ENCODE results near the gene ZCCHC24.

Gene ZCCHC24

DNA sequence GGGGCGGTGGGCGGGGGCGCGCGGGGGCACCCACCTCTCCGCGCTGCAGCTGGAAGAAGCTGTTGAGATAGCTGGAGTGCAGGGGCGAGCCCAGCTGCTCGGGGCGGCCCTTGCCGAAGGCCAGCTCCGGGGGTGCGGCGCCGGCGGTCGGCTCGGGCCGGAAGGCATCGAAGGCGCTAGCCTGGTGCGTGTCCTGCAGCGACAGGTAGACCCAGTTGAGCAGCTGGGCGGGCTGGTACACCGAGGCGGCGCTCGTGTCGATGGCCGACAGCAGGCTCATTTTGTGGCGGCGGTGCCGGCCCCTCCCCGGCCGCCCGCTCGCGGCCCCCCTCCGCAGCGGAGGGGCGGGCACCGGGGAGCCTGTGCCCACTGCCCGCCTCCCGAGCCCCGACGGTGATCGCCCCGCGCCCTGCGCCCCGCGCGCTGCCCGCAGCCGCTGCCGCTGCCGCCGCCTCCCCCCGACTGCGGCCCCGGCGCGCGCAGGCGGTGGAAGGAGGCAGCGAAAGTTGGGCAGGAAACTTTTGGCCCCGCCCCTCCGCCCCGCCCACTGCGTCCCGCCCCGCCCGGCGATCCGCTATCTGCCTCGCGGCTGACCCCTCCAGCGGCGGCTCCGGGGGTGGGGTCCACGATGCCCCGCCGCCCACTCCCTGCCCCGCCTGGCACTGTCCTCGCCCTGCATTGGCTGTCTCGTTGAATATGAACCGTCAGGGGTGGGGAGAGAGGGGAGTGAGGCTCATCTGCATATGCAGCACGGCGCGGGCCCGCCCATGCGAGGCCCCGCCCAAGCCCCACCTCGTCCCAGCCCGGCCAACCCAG lies at the start of gene ZCCHC24:
Gene ZCCHC24, minus strand, starts transcription at position 464 of the 816 bp plus-strand sequence. Its CDS starts 184 bp downstream, at position 280.
- DNase-seq (ENCODE audit: low spot score), result peak; percentile 99

DNA sequence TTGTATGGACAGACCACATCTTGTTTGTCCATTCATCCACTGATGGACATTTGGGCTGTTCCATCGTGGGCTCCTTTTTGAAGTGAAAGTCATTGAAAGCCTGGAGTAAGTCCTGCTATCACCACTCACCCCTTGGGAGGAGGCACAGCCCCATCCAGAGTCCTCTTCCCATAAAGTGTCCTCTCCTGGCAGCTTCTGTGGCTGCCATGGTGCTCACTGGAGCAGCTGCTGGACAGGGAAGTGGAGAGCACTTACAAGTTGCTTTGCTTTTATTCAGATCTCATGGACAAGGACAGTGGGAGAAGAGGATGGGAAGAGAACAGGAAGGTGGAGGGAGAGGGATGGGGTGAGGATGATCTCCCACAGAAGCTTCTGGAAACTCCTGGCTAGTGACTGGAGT lies 48.4 kb upstream of the ZCCHC24 start:
- no peak for DNase-seq (ENCODE audit: low spot score)

GRCh38 chr10:79492839-79493238 lies 47.4 kb upstream of the ZCCHC24 start:
- DNase-seq (ENCODE audit: low spot score), result peak; percentile 24

GRCh38 chr10:79492256-79492655 lies 46.8 kb upstream of the ZCCHC24 start:
- peak; percentile 18 for DNase-seq (ENCODE audit: low spot score)

DNA sequence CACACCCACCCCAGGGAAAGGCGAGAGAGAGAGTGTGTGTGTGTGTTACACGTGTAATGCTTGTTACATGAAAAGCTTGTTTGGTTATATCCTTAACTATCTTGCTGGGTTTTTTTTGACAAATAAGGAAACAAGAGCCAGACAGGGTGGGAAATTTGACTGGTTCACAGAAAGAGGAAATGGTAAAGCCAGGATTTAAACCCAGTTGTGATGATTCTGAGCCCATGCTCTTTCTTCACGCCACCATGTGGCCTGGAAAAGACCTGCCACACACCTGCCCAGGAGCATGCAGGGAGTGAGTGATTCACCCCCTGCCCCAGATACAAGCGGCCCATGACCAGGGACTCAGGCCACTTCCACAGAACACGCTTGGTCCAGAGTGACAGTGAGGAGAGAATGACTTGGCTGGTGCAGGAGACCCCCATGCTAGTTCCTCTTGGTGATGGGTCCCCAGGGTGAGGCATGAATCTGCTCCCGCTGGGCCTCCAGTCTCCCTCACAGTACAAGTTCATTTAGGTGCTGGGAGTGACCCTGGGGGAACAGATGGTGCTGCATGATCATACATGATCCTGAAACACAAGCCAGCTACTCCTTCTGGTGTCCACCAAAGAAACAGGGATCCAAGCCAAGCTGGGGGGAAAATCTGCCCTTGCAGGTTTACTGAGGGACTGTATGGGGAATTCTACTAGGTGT lies 45.9 kb upstream of the ZCCHC24 start:
- peak; percentile 26 for DNase-seq (ENCODE audit: low spot score)

DNA sequence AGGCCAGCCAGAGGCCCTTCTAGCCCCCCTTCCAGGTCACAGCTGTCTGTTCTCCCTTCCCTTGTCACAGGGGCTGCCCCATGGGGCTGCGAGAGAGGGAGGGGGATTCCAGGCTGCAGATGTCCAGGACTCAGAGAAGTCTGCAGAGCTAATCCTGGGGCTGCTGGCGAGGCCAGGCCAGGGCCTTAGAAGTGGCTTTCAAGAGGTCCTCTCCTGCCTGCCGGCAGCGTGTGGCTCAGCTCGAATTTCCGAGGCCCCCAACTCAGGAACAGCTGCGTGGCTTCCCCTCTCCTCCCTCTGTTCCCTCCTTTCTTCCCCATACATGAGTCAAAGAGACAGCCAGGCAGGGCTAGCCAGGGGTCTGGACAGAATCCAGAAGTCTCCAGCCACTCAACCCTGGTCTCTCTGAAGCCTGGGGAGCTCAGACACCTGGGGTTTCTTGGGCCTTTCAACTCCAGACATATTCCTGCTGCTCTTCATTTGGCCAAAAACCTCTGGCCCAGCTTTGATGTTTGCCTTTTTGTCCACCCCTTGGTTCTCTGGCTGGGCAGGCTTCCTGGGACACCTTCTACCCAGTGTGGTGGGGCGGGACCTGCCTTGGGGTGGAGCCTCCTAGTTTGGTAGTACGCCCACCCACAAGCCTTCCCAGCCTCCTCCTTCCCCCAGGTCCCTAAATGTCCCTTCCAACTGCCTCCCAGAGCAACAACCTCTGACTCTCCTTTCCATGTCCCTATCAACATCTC lies 45.1 kb upstream of the ZCCHC24 start:
- DNase-seq (ENCODE audit: low spot score), result peak; percentile 38

- no peak for DNase-seq (ENCODE audit: low spot score)
Measured at GRCh38 chr10:79488870-79489269, 43.4 kb upstream of the ZCCHC24 start.

- no peak for DNase-seq (ENCODE audit: low spot score)
Measured at GRCh38 chr10:79488336-79488735, 42.9 kb upstream of the ZCCHC24 start.

DNA sequence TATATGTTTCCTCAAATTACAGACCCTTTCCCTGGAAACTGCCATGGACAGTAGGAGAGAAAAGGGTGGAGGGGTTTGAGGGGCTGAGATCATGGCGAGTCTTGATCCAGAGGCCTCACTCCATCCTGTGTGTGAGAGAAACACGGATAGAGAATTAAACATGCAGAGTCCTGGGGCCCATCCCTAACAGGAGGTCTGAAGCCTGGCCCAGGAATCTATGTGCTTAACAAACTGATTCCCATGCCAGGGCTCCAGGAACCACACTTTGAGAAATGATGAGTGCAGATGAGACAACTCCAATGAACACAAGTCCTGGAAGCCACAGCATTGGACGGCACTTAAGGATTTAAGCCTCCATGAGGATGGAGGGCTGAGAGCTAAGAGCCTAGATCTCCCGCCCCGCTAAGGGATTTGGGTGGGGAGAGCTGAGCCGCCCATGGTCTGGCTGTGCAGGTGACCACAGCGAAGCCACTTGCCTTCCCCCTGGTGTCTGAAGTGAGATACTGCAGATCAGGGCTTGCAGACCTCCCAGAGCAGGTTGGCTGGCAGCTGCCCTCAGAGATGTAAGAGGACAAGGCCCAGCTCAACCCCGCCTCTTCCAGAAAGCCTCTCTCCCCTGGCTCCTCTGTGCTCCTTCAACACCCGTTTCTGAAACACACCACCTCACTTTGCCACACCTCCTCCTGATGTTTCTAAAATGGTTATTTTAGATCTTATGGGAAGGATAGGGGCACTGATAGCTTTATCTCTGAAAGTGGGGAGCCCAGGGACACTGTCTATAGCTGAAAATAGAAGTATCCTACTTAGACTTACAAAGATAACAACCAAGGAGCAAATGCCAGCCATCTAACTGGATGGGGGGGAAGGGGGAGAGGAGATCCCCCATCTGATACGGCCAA lies 42.1 kb upstream of the ZCCHC24 start:
- peak; percentile 86 for DNase-seq (ENCODE audit: low spot score)

GRCh38 chr10:79484476-79484875 lies 39.1 kb upstream of the ZCCHC24 start:
- no peak for DNase-seq (ENCODE audit: low spot score)

- no peak for DNase-seq (ENCODE audit: low spot score)
Measured at GRCh38 chr10:79483948-79484347, 38.5 kb upstream of the ZCCHC24 start.

- DNase-seq (ENCODE audit: low spot score), result no peak
Measured at GRCh38 chr10:79483299-79483698, 37.9 kb upstream of the ZCCHC24 start.

DNA sequence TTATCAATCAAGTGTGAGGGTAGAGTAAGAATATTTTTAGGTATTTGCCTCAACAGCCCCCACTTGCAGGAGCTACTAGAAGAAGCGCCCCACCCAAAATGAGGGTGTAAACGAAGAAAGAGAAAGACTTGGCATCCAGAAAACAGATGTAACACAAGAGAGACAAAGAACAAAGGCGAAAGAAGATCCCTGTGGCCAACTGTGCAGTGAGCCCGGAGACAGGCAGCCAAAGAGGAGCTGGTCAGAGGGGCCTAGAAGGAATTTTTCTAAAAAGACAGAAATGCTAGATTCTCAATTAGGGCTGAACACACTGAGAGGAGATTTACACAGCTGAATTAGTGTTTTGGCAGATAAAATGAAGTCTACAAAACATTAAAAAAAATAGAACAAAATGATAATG lies 37.3 kb upstream of the ZCCHC24 start:
- DNase-seq (ENCODE audit: low spot score), result no peak

- DNase-seq (ENCODE audit: low spot score), result no peak
Measured at GRCh38 chr10:79482304-79482703, 36.9 kb upstream of the ZCCHC24 start.

- DNase-seq (ENCODE audit: low spot score), result no peak
Measured at GRCh38 chr10:79479283-79479909, 34.0 kb upstream of the ZCCHC24 start.

- DNase-seq (ENCODE audit: low spot score), result no peak
Measured at GRCh38 chr10:79477456-79477855, 32.0 kb upstream of the ZCCHC24 start.

GRCh38 chr10:79476645-79477044 lies 31.2 kb upstream of the ZCCHC24 start:
- DNase-seq (ENCODE audit: low spot score), result no peak

DNA sequence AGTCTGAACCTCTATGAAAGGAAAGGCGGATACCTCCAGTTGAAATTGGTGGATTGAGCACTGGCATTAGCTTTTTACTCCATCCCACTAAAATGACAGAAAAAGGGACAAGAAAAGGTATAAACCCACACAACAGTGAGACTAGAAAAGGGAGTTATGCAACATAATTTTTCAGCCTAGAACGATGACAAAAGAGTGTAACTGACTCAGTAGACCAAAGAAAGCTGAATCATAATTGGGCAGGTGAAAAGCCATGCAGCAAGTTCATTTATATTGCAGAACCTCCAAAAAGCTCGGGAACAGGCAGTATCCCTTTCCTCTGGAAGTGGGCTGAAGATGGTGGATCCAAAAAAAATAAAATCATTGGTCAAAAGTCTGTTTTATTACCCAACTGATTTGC lies 30.5 kb upstream of the ZCCHC24 start:
- no peak for DNase-seq (ENCODE audit: low spot score)

DNA sequence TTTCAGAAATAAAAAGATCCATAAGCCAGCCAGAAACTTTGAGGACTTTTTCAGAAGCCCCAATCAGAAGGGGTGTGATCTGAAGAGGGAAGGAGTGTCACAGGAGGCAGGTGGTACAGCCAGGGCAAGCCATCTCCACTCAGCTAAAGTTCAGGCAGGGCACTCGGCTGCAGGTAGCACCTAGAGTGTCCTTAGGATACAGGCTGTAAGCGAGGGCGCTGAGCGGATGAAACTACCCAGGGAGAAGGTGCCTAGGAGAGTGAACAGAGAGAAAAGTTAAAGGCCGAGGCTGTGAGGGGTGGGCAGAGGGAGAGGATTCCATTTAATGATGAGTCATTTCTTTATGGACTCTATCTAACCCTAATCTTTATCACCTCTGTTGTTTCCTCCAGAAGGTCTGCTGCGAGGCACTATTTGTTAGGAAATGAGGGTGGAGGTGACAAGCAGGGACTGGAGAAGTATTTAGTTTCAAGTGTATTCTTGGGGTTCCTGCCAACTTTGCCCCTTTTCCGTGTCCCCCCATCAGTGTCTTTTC lies 29.8 kb upstream of the ZCCHC24 start:
- no peak for DNase-seq (ENCODE audit: low spot score)

- DNase-seq (ENCODE audit: low spot score), result no peak
Measured at GRCh38 chr10:79473496-79474095, 28.2 kb upstream of the ZCCHC24 start.

- no peak for DNase-seq (ENCODE audit: low spot score)
Measured at GRCh38 chr10:79472951-79473350, 27.5 kb upstream of the ZCCHC24 start.
